Mesenteric fat pad (tissue), 1 donor: ENCODE measurements around the gene FLOT2. TPM values are rescaled to one million over a fixed set of nuclear protein-coding genes. Genes with fewer than 3 reads are reported as not detected.
"Not testable (repeated sequence)": the region's sequence is repeated elsewhere in the genome, so short reads cannot be mapped to it uniquely, and the experiment has no call there.

ENCODE experiments used
- DNase-seq: peaks from one replicate; pipeline ENCODE4 v3.0.0-alpha.2; 2020; ENCODE audit warnings: low spot score
- microRNA-seq: library from miRNA; unstranded; fragments of <30 nt; microRNA quantifications from one replicate; pipeline ENCODE4 v1.2.0, GENCODE V29; 2020; ENCODE audit warnings: borderline number of aligned reads
- total RNA-seq: library from RNA; stranded (reverse); fragmentation: NEBNext Ultra II Directional; extraction: Animal tissue kit (Norgen Biotek cat#: 25700); gene quantifications from one replicate; pipeline ENCODE4 v1.2.1, GENCODE V29; 2021
- donor health status: DM: yes; HTN: yes; CAD: no.

FLOT2 gene
- total RNA-seq, 1 donor from 2014 or later, result 126 TPM

DNA sequence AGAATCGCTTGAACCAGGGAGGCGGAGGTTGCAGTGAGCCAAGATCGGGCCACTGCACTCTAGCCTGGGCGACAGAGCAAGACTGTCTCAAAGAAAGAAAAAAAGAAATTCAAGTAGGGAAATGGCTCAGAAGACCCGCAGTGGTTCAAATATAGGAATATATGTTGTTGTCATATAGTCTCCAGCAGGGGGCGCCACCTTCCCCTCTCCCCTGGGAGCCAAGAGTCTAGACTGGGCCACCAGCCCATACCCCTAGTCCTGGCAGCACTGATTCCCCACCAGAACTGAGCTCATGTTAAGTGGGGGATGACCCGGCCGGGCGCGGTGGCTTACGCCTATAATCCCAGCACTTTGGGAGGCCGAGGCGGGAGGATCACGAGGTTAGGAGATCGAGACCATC lies 48.9 kb downstream of the FLOT2 start:
- DNase-seq, result not testable (repeated sequence)

- not testable (repeated sequence) for DNase-seq
Measured at GRCh38 chr17:28846699-28847098, 50.8 kb downstream of the FLOT2 start.

DNA sequence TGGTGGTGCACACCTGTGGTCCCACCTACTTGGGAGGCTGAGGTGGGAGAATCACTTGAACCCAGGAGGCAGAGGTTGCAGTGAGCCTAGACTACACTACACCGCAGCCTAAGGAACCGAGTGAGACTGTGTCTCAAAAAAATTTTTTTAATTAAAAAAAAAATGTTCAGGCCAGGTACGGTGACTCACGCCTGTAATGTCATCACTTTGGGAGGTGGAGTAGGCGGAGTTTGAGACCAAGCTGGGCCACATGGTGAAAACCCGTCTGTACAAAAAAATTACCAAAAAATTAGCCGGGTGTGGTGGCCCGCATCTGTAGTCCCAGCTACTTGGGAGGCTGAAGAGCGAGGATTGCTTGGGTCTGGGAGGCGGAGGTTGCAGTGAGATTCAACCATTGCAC lies 51.3 kb downstream of the FLOT2 start:
- no peak for DNase-seq

DNA sequence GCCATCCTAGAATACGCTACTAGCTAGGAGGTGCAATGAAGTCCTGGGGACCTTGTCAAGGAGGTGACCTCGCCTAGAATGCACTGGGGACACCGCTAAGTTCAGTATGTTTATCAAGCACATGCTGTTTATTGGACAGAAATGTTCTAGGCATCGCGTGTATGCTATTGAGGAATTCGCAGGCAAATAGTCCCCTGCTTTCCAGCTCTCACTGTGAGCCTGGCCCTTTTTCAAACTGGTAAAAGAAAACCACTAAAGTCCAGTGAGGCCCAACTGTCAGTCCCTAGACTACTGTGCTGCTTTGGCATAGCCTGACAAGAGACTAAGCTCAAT lies 53.8 kb downstream of the FLOT2 start:
- no peak for DNase-seq

DNA sequence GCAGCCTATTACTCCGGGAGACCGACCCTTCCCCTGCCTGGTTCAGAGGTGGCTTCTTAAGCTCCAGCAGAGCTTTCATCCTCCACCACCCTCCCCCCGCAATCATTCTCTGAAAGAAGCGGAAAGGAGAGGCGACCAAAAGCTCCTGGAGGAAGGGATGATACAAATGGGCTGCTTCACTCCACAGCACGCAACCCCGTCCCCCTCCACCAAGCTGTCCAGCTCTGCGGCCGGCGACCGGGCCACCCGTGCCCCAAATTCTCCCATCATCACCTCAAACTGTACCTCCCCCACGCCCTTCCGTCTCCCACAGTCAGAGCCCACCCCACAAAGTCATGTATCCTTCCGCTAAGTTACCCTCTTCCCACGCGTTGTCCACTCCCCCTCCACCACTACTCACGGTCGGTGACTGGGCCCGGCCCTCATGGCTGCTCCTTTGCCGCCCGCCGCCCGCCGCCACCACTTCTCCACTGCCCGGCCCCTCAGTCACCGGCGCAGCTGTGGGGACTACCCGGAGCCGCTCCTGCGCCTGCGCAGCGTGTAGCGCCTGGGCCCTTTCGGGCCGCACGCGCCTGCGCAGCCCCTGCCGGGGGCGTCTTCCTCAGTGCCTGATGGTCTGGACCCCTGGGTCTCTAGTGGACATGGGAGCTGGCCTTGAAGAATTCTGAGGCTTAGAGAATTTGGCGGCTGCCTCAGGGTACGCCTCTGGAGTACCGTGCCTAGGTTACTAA lies 55.1 kb downstream of the FLOT2 start, which contains the start of gene FAM222B:
TSS of gene FAM222B (minus strand) at position 509 of the 731 bp plus-strand sequence. CDS start 76,123 bp downstream, outside the sequence.
- peak; percentile 93 for DNase-seq

- no peak for DNase-seq
Measured at GRCh38 chr17:28841901-28842281, 55.6 kb downstream of the FLOT2 start.

DNA sequence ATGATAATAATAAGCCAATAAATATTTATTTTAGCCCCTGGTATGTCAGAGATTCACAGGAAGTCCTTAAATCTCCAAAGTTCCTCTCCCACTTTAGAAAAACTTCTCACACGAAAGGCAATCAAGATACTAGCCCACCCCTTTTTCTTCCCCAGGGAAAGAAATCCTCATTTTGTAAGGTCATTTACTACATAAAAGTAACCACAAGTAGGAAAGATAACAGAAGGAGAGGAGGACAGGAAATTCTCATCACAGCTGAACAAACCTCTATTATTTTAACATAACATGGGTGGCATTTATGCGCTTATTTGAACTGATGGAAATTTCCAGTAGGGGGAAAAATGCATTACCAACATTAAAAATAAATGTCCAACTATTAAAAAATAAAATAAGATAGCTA lies 58.3 kb downstream of the FLOT2 start:
- no peak for DNase-seq

DNA sequence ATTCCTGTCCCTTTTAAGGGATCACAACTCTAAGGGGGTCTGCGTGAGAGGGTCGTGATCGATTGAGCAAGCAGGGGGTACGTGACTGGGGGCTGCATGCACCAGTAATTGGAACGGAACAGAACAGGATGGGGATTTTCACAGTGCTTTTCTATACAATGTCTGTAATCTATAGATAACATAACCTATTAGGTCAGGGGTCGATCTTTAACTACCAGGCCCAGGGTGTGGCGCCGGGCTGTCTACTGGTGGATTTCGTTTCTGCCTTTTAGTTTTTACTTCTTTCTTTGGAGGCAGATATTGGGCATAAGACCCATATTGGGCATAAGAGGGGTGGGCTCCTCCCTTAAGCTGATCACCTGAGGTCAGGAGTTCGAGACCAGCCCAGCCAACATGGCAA lies 61.0 kb downstream of the FLOT2 start:
- DNase-seq, result not testable (repeated sequence)

DNA sequence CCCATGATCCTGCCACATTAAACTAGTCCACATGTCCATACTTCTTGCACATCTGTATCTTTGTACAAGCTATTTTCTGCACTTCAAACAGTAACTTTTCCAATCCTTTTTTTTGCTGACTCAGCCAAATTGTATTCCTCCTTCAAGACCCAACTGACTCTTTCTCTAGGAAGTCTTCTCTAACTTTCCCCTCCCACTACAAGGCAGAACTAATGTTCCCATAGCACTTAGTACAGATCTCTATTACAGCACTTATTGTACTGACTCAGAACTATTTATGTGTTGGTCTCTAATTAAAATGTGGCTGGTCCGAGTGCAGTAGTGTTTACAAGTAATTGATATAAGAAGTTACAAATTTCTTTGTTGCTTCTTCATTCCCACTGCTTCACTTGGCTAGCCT lies 63.1 kb downstream of the FLOT2 start:
- no peak for DNase-seq

Small RNA genes within 50 kb of the gene (microRNA-seq; reads per million reads assigned to microRNA genes)
- gene MIR451B, result not detected

Other genes with a start within 250 kb of the FLOT2 start
- gene SDF2, start 235.8 kb downstream of the FLOT2 start, total RNA-seq, result 41.8 TPM
- gene SUPT6H, start 235.5 kb downstream of the FLOT2 start, total RNA-seq, result 76.6 TPM
- gene PROCA1, start 185.8 kb downstream of the FLOT2 start, total RNA-seq, result 1.3 TPM
- 43.3 TPM for gene RAB34, start 179.9 kb downstream of the FLOT2 start, total RNA-seq
- gene RPL23A, start 177.7 kb downstream of the FLOT2 start, total RNA-seq, result 1,078 TPM
- 3.4 TPM for gene TLCD1, start 171.5 kb downstream of the FLOT2 start, total RNA-seq
- gene NEK8, start 168.9 kb downstream of the FLOT2 start, total RNA-seq, result 2.3 TPM
- gene TRAF4, start 153.7 kb downstream of the FLOT2 start, total RNA-seq, result 17.5 TPM
- gene FAM222B, start 54.9 kb downstream of the FLOT2 start, total RNA-seq, result 32.0 TPM
- 26.3 TPM for gene ERAL1, start 42.7 kb downstream of the FLOT2 start, total RNA-seq
- gene DHRS13, start 5.3 kb upstream of the FLOT2 start, total RNA-seq, result 5.5 TPM
- 29.3 TPM for gene PHF12, start 53.8 kb upstream of the FLOT2 start, total RNA-seq
- not detected for gene SEZ6, start 108.3 kb upstream of the FLOT2 start, total RNA-seq
- 1.3 TPM for gene PIPOX, start 145.4 kb upstream of the FLOT2 start, total RNA-seq